Measurements from ENCODE around the gene DSCAML1.

DSCAML1 gene

DNA sequence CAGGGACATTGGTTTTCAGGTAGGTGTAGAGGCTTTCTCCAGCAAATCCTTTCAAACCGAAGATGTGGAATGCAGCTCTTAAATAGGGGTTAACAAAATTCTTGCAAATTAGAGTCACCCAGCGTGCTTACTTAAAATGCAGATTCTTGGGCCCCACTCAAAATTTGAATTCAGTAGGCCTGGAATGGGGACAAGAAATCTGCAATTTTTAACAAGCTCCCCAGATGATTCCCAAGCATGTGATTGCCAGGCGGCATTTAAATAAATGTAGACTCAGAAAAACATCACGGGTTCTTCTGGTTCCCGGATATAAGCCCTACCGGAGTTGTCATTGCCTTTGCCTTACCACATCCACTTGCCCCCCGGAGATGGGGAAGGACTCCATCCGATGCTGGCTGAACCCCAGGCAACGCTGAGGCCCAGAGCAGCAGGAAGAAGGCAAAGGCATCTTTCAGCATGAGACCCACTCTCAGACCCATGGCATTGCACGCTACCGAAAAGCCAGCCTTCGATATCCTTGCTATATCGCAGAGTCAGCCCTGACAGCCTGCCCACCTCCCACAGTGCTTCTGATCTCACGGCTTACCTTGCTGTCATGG, 134.2 kb downstream of the DSCAML1 start:
- no peak for DNase-seq (ENCODE audit: low spot score)

DNA sequence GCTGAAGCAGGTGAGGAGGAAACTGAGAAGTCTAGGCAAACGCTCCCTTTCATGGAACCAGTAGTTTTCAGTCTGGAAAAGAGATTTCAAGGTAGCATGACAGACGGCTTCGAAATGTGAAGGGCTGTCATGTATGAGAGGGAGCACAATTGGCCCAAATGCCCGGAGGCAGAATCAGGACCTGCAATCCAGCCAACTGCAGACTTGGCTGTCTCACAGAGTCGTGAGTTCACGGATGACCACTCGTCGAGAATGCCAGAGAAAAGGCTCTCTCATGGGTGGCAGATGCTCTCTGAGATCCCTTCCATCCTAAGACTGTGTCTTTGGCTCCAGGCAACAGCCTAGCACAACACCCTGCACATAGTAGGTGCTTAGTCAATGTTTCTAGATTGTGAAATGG, 134.8 kb downstream of the DSCAML1 start:
- no peak for DNase-seq (ENCODE audit: low spot score)

DNA sequence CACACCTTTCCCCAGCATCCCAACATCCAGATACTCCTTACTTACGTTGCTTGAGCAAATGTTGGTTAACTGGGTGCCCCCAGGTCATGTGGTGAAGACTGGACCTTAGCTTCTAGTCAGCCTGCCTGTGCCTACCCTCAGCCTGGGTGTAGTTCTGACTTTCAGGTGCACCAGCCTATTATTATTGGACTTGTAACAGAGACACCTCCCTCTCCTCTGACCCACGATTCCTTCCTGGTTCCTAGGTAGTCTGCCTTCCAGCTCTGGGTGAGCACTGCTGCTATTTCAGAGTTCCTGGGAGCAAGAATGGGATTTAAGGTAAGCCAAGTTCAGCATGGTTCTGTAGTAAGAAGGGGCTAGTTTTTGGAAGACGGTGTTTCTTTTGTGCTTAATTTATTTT, 138.2 kb downstream of the DSCAML1 start:
- DNase-seq (ENCODE audit: low spot score): no peak

DNA sequence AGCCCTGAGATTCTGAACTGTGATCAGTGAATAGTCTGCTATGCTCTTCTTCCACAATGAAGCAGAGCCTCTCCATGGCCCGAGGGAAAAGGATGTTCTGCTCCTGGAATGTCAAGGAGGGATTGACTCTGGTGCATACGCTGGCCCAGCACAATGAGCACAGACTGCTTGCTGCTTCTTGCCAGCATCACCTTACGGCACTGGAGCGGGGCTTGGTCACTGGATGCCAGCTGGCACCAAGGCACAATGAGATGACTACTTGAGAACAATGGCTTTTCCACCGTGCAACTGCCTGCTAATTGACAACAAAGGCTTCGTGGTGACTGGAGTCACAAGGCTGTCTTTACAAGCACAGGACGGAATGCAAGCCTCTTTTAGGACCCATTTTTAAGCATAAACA, 139.2 kb downstream of the DSCAML1 start:
- DNase-seq (ENCODE audit: low spot score): peak; percentile 97

DNA sequence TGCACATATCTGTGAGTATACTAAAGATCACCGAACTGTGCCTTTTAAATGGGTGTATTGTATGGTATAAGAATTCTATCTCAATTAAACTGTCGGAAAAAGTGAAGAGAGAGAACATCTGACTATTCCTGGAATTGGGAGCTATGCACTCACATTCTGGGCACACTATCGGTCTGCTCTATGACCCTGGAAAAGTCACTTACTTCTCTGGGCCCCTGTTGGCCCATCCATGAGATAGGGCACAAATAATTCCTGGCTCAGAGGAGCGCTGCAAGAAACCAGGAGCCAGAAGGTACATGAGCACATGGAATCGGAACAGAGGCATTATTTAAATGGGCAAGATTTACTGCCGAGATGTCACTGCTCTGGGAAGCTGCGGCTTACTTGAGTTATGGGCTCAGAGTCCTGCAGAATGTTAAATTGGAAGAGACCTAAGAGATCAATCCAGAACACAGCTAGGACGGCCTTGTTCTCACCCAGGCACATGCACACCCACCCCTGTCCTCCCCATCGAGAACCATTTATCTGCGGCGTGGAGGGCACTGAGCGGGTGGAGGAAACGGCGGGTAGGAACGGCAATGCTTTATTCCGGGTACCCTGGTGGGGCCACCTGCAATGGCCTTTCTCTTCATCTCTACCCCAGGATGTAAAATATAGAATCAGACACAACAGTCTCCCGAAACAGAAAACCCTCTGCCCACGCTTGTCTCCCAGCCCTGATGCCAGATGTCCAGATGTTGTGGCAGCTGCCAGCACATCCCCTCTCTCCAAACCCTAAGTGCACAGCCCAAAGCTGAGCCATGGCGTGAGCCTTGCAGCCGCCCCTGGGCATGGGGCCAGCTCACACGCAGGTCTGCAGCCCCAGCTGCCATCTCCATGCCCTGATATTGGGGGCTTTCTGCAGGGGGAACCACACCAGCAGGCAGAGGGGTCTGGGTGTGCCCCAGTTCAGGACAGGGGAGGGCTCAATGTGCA, 142.4 kb downstream of the DSCAML1 start:
- no peak for DNase-seq (ENCODE audit: low spot score)

DNA sequence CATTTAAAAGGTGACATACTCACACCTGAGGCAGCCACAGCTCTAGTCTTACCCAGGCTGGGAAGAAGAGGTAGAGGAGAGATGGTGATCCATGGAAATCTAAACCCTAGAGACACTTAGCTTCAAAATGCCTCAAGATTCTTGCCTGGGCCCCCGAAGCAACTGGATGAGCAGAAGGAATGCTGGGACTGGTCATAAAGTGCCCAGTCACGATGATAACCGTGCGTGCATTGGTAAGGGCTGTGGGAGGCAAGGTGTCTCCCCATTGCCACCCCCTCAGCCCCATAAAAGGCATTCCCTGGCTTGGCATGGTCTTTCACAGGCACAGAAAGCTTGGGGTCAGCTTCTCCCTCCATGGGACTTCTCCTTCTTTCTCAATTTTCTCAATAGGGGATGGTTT, 144.5 kb downstream of the DSCAML1 start:
- DNase-seq (ENCODE audit: low spot score): no peak

DNA sequence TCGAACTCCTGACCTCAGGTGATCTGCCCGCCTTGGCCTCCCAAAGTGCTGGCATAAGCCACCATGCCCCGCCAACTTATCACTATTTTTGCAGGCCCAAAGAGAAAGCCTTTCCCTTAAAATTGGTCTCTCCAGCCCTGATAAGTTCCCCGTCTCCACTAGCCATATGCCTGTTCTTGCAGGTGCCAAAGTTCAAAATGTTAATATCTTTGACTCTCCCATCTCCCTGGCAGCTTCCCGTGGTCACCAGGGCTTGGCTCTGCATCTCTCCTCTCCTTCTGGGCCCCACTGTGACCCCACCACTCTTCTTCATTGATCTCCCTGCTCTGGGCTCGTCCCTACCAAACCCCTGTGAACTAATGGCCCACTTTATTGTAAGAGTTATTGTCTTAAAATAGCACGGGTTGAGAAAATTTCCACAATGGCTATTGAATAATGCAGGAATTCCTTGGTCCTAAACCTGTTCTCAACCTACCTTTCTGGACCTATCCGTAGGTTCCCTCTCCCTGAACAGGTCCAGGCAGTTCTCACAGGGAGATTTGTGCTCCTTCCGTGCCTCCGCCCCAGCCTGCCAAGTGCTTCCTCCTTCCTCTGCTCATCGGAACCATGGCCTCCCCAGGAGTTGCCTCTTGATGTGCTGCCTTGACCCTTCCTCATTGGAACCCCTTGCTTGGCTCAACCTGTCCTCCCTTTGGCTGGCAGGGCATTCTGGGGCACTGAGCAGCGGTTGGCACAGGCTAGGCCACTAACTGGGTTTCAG, 147.5 kb downstream of the DSCAML1 start:
- no peak for DNase-seq (ENCODE audit: low spot score)

DNA sequence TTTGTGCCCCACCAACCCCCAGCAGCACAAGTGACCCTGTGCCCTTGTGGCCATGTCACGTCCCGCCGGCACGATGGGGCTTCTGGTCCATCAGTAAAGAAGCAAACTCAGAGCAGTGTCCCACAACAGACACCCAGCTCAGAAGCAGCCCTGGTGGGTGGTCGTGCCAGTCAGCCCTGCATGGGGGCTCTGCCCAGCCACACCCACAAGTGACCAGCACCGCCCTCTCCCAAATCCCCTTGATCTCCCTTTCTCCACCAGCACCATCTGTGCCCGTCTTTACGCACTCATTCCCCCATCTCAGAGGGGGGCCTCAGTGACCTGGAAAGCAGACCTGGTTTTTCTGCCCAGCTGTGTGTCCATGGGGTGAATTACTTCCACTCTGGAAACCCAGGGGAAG, 149.1 kb downstream of the DSCAML1 start:
- no peak for DNase-seq (ENCODE audit: low spot score)

DNA sequence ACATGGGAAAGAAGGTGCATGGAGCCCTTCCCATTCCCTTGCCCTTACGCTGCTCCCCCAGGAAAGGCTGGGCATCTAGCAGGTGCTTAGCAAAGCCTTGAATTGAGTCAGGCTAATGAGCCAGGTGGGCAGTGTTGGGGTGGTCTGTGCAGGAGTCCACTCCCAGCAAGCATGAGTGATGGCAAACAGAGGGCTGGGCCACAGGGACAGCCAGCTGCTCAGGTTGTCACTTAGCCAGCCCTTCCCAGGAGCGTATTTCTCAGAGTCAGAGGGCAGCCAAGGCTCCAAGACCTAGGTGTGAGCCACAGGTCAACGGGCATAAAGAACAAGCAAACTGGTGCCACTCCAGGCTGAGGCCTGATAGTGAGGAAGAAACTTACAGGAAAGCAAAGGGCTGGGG, 149.8 kb downstream of the DSCAML1 start:
- DNase-seq (ENCODE audit: low spot score): no peak

DNA sequence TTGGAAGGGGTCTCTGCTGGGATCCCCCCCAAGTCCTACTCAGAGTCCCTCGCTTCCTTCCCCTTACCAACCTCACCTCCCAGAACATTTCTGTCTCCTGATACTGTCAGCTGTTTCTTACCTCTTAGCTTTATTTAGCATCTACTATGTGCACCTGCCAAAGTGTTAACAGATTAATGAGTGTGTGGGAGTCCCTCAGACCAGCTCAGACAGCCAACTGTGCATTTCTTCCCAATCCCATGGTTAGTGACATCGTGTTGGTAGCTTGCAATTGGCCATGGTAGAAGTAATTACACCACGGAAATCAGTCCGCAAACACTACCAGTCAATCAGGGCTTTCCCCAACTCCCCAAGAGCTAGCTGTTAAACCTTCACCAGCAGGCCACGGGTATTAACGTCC, 150.6 kb downstream of the DSCAML1 start:
- DNase-seq (ENCODE audit: low spot score): no peak

GRCh38 chr11:117644403-117645155, 152.4 kb downstream of the DSCAML1 start:
- DNase-seq (ENCODE audit: low spot score): no peak

GRCh38 chr11:117643606-117644300, 153.3 kb downstream of the DSCAML1 start:
- no peak for DNase-seq (ENCODE audit: low spot score)

DNA sequence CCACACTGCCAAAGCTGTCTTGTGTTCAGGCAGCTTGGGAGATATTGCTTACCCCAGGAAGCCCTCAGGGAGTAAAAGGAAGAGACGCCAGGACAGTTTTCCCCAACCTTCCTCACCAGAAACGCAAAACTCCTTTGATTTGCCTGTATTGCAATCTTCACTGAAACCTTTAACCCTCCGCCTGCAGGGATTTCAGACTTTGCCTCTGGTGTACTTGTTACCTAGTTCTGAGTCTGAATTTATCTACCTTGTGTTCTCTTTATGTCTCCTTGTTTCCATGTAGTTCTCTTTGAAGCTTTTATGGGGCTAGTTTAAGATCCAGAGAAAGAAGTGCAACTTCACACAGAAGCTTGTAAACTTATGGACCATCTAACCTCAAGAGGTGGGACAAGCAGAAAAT, 154.2 kb downstream of the DSCAML1 start:
- no peak for DNase-seq (ENCODE audit: low spot score)

DNA sequence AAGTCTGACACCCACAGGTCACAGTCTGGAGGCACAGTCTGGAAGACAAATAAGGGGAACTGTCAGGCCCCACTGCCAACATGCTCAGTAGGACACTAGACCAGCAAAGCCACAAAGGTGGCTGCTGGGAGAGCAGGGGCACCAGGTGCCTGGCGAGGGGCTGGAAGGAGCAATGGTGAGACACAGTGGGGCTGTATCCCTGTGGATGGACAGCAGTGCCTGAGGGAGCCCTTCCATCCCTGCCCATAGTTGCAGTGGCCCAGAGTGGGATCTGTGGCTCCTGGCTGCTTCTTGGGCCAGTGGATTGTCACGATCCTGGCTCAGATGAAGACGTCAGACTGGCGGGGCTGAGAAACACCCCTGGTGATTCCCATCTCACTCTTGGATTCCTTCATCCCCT, 154.6 kb downstream of the DSCAML1 start:
- DNase-seq (ENCODE audit: low spot score): no peak

- peak; percentile 97 for DNase-seq (ENCODE audit: low spot score)
These were observed 155.8 kb downstream of the DSCAML1 start for GRCh38 chr11:117641008-117641915.

GRCh38 chr11:117640041-117640440, 157.0 kb downstream of the DSCAML1 start:
- DNase-seq (ENCODE audit: low spot score): peak; percentile 42

- no peak for DNase-seq (ENCODE audit: low spot score)
These were observed 157.4 kb downstream of the DSCAML1 start for GRCh38 chr11:117639601-117640000.

GRCh38 chr11:117638911-117639543, 158.0 kb downstream of the DSCAML1 start:
- DNase-seq (ENCODE audit: low spot score): no peak

GRCh38 chr11:117634756-117635603, 162.0 kb downstream of the DSCAML1 start:
- no peak for DNase-seq (ENCODE audit: low spot score)
